Measurements from ENCODE around the gene NR2C2. TPM values are rescaled to one million over a fixed set of nuclear protein-coding genes. Genes with fewer than 3 reads are reported as not detected.

NR2C2 gene
- total RNA-seq = 11.7 and 14.5 TPM in 2 replicates

GRCh38 chr3:14947100-14947885, at the start of gene NR2C2:
Gene NR2C2 (plus strand): TSS chr3:14947583. CDS start chr3:15003915, 56,332 bp downstream.

GRCh38 chr3:15064835-15065549, 117.6 kb downstream of the NR2C2 start, which contains the start of gene MRPS25:
Gene MRPS25 (minus strand): TSS chr3:15065315. CDS start chr3:15065194, 121 bp downstream.

Other genes starting within 250 kb of the NR2C2 start
- gene FGD5, start 128.6 kb upstream of the NR2C2 start, total RNA-seq = under 0.01 and 0.30 TPM in 2 replicates
- gene MRPS25, start 117.7 kb downstream of the NR2C2 start, total RNA-seq = 31.4 and 33.6 TPM in 2 replicates
- gene RBSN, start 151.6 kb downstream of the NR2C2 start, total RNA-seq = 15.5 and 16.1 TPM in 2 replicates

All from bronchus fibroblast of lung (primary cell).